NCI-H69 (cell line): ENCODE measurements around the gene ADAMTS18.
A peak's percentile ranks its signal among the peaks of the same experiment; 100 is the strongest.

Experiments used
- DNase-seq: peaks from one replicate; lab custom pipeline; 2025; lab: John Stamatoyannopoulos, UW

ADAMTS18 gene

GRCh38 chr16:77396461-77396860 is 38.4 kb downstream of the ADAMTS18 start:
- no peak for DNase-seq

GRCh38 chr16:77394699-77395098 is 40.1 kb downstream of the ADAMTS18 start:
- no peak for DNase-seq

- DNase-seq = peak; percentile 80
Measured at GRCh38 chr16:77393955-77394354, 40.9 kb downstream of the ADAMTS18 start.

GRCh38 chr16:77387815-77388209 is 47.0 kb downstream of the ADAMTS18 start:
- DNase-seq = no peak

- no peak for DNase-seq
Measured at GRCh38 chr16:77386831-77387814, 47.7 kb downstream of the ADAMTS18 start.

- DNase-seq = peak; percentile 49
Measured at GRCh38 chr16:77385481-77385880, 49.4 kb downstream of the ADAMTS18 start.

- peak; percentile 45 for DNase-seq
Measured at GRCh38 chr16:77383606-77384187, 51.1 kb downstream of the ADAMTS18 start.

- no peak for DNase-seq
Measured at GRCh38 chr16:77376358-77376757, 58.5 kb downstream of the ADAMTS18 start.

GRCh38 chr16:77375396-77375795 is 59.4 kb downstream of the ADAMTS18 start:
- no peak for DNase-seq

GRCh38 chr16:77374384-77374783 is 60.5 kb downstream of the ADAMTS18 start:
- DNase-seq = no peak

- no peak for DNase-seq
Measured at GRCh38 chr16:77373726-77374125, 61.1 kb downstream of the ADAMTS18 start.

GRCh38 chr16:77364770-77365169 is 70.1 kb downstream of the ADAMTS18 start:
- DNase-seq = no peak

GRCh38 chr16:77359065-77359502 is 75.8 kb downstream of the ADAMTS18 start:
- peak; percentile 65 for DNase-seq

GRCh38 chr16:77353587-77354263 is 81.1 kb downstream of the ADAMTS18 start:
- DNase-seq = peak; percentile 6

GRCh38 chr16:77344341-77344740 is 90.5 kb downstream of the ADAMTS18 start:
- DNase-seq = no peak

GRCh38 chr16:77336637-77337036 is 98.2 kb downstream of the ADAMTS18 start:
- peak; percentile 69 for DNase-seq

GRCh38 chr16:77335652-77336234 is 99.1 kb downstream of the ADAMTS18 start:
- no peak for DNase-seq

- no peak for DNase-seq
Measured at GRCh38 chr16:77332792-77333191, 102.0 kb downstream of the ADAMTS18 start.

GRCh38 chr16:77331802-77332586 is 102.8 kb downstream of the ADAMTS18 start:
- DNase-seq = no peak

- no peak for DNase-seq
Measured at GRCh38 chr16:77331043-77331442, 103.8 kb downstream of the ADAMTS18 start.

- no peak for DNase-seq
Measured at GRCh38 chr16:77330332-77331042, 104.3 kb downstream of the ADAMTS18 start.
